ENCODE measurements around the gene PLXNA2. TPM values are rescaled to one million over a fixed set of nuclear protein-coding genes. Genes with fewer than 3 reads are reported as not detected.

The PLXNA2 gene
- total and polyA plus RNA-seq, 9 donors: 17.8 to 43.3 (median 35.1) TPM

DNA sequence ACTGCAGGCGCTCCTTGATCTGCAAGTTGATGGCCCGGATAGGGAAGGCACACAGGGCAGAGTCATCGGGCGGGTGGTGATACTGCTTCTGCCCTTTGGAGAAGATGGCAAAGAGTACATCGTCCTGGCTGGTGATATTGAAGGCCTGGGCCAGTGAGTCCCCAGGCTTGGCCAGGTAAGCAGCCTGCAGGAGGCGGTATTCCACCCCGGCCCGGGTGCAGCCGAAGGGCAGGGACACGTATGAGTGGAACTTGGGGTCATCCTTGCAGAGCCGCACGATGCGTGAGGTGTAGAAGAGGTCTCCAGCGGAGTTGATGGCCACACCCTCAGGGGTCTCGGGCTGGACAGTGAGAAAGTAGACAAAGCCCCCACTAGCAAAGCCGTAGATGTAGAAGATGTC, 27.4 kb downstream of the PLXNA2 start:
- no peaks in the 10 kb centered on the region for H3K27me3 ChIP-seq (ENCODE audit: control insufficient read depth, insufficient read depth, low read length)
- peaks cover 77% of the 10 kb centered on the region for H3K4me1 ChIP-seq (ENCODE audit: control insufficient read depth, insufficient read depth, low read length)
- H3K27ac ChIP-seq (ENCODE audit: low read length): no peak overlapping the region
- H3K36me3 ChIP-seq (ENCODE audit: control insufficient read depth, insufficient read depth, low read length): peaks cover 50% of the 10 kb centered on the region
- H3K4me3 ChIP-seq (ENCODE audit: low read length): no peak overlapping the region
- DNase-seq: no peak
- H3K9me3 ChIP-seq (replicated peaks; ENCODE audit: control insufficient read depth, low read depth, low read length): no peaks in the 10 kb centered on the region
- 95% methylated on average over 16 of the region's 16 CpGs for WGBS (ENCODE audit: insufficient coverage)

DNA sequence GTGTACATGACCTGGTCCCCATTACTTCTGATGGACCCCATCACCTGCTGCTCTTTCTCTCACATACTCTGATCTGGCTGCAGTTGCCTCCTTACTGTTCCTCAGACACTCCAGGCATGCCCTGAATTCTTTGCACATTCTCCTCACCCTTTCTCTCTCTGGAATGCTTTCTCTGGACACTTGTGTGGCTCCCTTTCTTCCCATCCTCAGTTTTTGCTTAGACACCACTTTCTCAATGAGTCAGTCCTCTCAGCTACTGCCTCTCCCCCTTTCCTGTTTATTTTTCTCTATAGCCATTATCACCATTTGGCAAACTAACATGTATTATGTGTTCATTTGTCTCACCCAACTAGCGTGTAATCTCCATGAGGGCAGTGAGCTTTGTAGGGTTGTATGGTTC, 28.1 kb downstream of the PLXNA2 start:
- peaks cover 74% of the 10 kb centered on the region for H3K4me1 ChIP-seq (ENCODE audit: control insufficient read depth, insufficient read depth, low read length)
- H3K9me3 ChIP-seq (replicated peaks; ENCODE audit: control insufficient read depth, low read depth, low read length): no peaks in the 10 kb centered on the region
- no peak for DNase-seq
- no peaks in the 10 kb centered on the region for H3K27me3 ChIP-seq (ENCODE audit: control insufficient read depth, insufficient read depth, low read length)
- peaks cover 50% of the 10 kb centered on the region for H3K36me3 ChIP-seq (ENCODE audit: control insufficient read depth, insufficient read depth, low read length)
- no peak overlapping the region for H3K27ac ChIP-seq (ENCODE audit: low read length)
- H3K4me3 ChIP-seq (ENCODE audit: low read length): no peak overlapping the region
- no CpG with 5 or more reads among the region's 1 CpG for WGBS (ENCODE audit: insufficient coverage)

DNA sequence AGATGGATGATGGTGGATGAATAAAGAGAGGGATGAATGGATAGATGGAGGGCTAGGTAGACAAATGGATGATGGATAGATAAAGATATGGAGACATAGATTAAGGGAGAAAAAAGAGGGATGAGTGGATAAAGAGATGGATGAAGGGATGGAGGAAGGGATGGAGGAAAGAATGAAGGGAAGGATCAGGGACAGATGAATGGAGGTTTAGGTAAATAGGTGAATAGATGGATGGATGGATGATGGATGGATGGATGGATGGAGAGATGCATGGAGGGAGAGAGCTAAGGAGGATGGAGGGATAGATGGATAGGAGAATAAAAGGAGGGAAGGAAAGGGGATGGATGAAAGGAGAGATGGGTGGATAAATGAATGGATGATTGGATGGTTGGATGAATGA, 28.8 kb downstream of the PLXNA2 start:
- Histone ChIP-seq H3K4me1 (ENCODE audit: control insufficient read depth, insufficient read depth, low read length) (peaks cover 67% of the 10 kb centered on the region), H3K4me3 (ENCODE audit: low read length) (no peak overlapping the region), H3K27ac (ENCODE audit: low read length) (no peak overlapping the region), H3K36me3 (ENCODE audit: control insufficient read depth, insufficient read depth, low read length) (peaks cover 50% of the 10 kb centered on the region), H3K27me3 (ENCODE audit: control insufficient read depth, insufficient read depth, low read length) (no peaks in the 10 kb centered on the region), H3K9me3 (replicated peaks; ENCODE audit: control insufficient read depth, low read depth, low read length) (no peaks in the 10 kb centered on the region)
- DNase-seq: no peak

DNA sequence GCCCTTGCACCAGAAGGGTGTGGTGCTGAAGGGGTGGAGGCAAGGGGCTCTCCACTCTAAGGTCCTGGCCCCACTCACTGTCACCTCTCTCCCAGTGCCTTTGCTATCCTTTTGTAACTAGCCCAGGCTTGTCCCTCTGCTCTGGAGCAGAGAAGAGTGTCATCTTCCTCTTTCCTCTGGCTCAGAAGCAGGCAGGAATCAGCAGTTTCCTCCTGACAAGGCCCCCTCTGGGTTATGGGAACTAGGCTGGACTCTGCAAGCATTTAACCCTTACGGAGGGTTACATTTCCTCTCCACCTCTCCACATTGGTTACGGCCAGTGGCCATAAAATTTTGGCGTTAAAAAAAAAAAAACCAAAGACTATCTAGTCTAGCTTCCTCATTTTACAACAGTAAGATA, 30.4 kb downstream of the PLXNA2 start:
- Histone ChIP-seq H3K36me3 (ENCODE audit: control insufficient read depth, insufficient read depth, low read length) (peaks cover 51% of the 10 kb centered on the region), H3K27me3 (ENCODE audit: control insufficient read depth, insufficient read depth, low read length) (no peaks in the 10 kb centered on the region), H3K27ac (ENCODE audit: low read length) (peak overlapping the region; percentile 17), H3K4me3 (ENCODE audit: low read length) (no peak overlapping the region), H3K9me3 (replicated peaks; ENCODE audit: control insufficient read depth, low read depth, low read length) (no peaks in the 10 kb centered on the region), H3K4me1 (ENCODE audit: control insufficient read depth, insufficient read depth, low read length) (peaks cover 51% of the 10 kb centered on the region)
- DNase-seq: no peak
- WGBS (ENCODE audit: insufficient coverage): no CpG with 5 or more reads among the region's 3 CpGs

DNA sequence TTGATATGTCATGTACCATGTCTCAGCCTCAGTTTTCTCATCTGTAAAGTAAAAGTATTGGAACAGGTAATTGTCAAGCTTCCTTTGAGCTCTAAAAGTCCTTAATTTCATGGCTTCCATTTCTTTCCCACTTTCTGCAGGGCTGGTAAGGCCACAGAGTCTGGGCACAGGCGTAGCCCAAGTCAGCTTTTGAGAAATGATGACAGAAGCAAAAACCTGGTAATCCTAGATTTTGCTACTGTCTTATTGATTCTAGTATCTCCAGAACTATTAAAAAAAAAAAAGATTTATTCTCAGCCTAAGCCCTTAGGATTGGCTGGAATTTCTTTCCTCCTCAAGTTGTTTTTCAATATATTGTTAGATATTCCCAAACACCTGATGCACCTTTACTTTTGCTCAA, 31.3 kb downstream of the PLXNA2 start:
- Histone ChIP-seq H3K4me1 (ENCODE audit: control insufficient read depth, insufficient read depth, low read length) (peaks cover 45% of the 10 kb centered on the region), H3K9me3 (replicated peaks; ENCODE audit: control insufficient read depth, low read depth, low read length) (no peaks in the 10 kb centered on the region), H3K36me3 (ENCODE audit: control insufficient read depth, insufficient read depth, low read length) (peaks cover 60% of the 10 kb centered on the region), H3K27ac (ENCODE audit: low read length) (no peak overlapping the region), H3K4me3 (ENCODE audit: low read length) (no peak overlapping the region), H3K27me3 (ENCODE audit: control insufficient read depth, insufficient read depth, low read length) (no peaks in the 10 kb centered on the region)
- no CpG with 5 or more reads among the region's 1 CpG for WGBS (ENCODE audit: insufficient coverage)
- no peak for DNase-seq

DNA sequence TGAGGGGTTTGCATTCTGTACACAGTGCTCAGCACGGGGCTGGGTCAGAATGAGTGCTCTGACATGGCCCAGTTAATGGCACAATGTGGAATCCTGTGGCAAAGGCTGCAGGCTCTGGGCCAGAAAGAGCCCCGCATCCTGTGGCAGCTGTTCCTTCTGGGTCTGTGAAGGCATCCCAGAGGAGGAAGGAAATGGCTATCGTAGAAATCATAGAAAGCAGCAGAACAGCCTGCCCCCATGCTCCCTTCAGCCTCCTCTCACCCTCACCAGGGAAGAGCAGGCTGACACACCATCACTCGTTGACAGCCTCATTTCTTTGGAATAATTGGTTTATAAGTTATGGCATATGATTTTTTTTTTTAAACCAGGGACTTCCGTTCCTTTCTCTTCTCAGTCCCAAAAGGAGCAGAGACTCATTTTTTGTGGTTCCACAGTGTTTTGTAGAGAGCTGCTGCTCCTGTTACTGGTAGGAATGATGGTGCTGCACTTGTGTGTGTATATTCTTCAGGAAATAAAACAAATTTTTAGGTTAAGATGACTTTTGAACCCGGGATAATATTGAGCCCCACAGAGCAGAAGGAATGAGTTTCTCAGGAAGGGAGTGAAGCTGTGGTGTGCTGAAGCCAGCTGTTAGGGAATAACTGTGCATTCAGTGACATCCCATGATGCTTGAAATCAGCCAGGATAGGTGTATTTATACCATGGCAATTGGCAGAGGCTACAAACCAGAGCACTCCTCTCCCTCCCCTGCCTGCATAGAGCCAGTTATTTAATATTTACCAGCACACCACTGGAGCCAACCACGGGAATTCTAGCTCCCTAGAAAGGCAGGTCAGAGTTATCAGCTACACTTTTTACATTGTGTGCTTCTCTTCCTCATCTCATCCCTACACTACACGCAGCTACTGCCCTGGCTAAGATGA, 32.0 kb downstream of the PLXNA2 start:
- no peaks in the 10 kb centered on the region for H3K9me3 ChIP-seq (replicated peaks; ENCODE audit: control insufficient read depth, low read depth, low read length)
- 49% methylated on average over 3 of the region's 8 CpGs for WGBS (ENCODE audit: insufficient coverage)
- H3K4me1 ChIP-seq (ENCODE audit: control insufficient read depth, insufficient read depth, low read length): peaks cover 47% of the 10 kb centered on the region
- peak overlapping the region; percentile 31 for H3K27ac ChIP-seq (ENCODE audit: low read length)
- H3K36me3 ChIP-seq (ENCODE audit: control insufficient read depth, insufficient read depth, low read length): peaks cover 61% of the 10 kb centered on the region
- peak; percentile 51 for DNase-seq
- H3K27me3 ChIP-seq (ENCODE audit: control insufficient read depth, insufficient read depth, low read length): no peaks in the 10 kb centered on the region
- no peak overlapping the region for H3K4me3 ChIP-seq (ENCODE audit: low read length)

DNA sequence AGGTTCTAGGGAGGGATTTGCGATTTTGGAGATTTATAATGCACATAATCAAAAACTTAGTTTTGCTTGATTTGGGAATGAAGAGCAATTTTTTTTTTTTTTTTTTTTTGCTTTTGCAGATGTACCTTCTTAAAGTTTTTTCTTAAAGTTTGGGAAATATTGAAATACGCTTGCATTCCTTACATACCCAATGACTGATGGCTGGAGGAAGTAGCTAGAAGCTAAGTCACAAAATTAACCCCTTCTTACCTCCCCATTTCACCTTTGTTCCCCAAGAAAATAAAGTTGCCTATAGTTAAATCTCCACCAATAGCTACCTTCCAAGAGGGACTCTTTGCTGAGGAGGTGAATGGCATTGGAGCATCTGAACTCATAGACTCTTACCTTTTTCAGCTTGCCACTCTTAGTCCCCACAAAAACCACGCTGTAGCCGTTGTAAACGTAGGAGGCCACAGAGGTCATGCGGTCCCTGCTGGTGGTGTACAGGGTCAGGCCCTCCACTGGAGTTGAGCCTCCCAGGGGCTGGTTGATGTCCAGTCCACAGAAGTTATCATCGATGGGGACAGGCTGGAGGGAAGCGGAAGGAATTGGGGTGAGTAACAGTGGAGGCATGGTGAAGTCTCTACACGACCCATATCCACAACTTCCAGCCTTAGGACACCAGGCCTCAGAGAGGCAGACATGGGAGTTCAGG, 34.1 kb downstream of the PLXNA2 start:
- no peak overlapping the region for H3K27ac ChIP-seq (ENCODE audit: low read length)

DNA sequence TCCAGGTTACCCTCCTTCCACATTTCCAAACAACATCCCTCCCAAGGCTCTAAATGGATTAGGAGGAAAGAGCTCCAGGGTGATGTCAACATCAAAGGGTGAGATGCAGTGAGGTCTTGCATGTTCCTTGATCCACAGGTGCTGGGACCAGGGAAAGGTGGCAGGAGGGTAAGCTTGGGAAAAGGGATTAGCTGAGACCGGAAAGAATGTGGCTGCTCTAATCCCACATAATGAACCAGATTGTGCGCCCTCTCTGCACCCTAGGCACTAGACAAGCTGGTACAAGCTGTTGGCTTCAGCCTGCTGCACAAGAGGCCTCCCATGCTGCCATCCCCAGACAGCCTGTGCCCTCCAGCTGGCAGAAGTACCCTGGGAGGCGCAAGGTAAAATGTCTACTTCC, 34.9 kb downstream of the PLXNA2 start:
- peaks cover 53% of the 10 kb centered on the region for H3K36me3 ChIP-seq (ENCODE audit: control insufficient read depth, insufficient read depth, low read length)
- no peak overlapping the region for H3K4me3 ChIP-seq (ENCODE audit: low read length)
- no peak for DNase-seq
- peaks cover 44% of the 10 kb centered on the region for H3K4me1 ChIP-seq (ENCODE audit: control insufficient read depth, insufficient read depth, low read length)
- H3K27me3 ChIP-seq (ENCODE audit: control insufficient read depth, insufficient read depth, low read length): no peaks in the 10 kb centered on the region
- H3K9me3 ChIP-seq (replicated peaks; ENCODE audit: control insufficient read depth, low read depth, low read length): no peaks in the 10 kb centered on the region
- 77% methylated on average over 2 of the region's 3 CpGs for WGBS (ENCODE audit: insufficient coverage)
- no peak overlapping the region for H3K27ac ChIP-seq (ENCODE audit: low read length)

More for the DNA sequence above, 34.1 kb downstream of the PLXNA2 start:
- Histone ChIP-seq H3K36me3 (ENCODE audit: control insufficient read depth, insufficient read depth, low read length) (peaks cover 52% of the 10 kb centered on the region), H3K4me1 (ENCODE audit: control insufficient read depth, insufficient read depth, low read length) (peaks cover 38% of the 10 kb centered on the region), H3K4me3 (ENCODE audit: low read length) (no peak overlapping the region), H3K9me3 (replicated peaks; ENCODE audit: control insufficient read depth, low read depth, low read length) (no peaks in the 10 kb centered on the region), H3K27me3 (ENCODE audit: control insufficient read depth, insufficient read depth, low read length) (no peaks in the 10 kb centered on the region)
- WGBS (ENCODE audit: insufficient coverage): no CpG with 5 or more reads among the region's 9 CpGs
- DNase-seq: no peak

DNA sequence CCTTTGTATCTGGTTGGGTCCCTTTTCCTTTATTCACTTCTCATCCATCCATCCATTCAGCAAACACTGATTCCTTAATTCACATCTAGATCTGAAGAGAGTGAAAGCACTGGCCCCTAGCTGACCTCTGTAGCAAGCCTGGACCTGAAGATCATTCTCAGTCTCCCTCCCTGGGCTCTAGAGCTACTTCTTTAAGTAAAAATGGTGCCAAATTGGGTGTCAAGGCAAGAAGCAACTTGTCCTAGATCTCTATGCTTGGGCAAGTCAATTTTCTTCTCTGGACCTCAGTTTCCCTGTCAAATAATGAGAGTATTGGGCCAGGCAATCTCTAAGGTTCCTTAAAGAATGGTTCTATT, 36.1 kb downstream of the PLXNA2 start:
- peaks cover 47% of the 10 kb centered on the region for H3K36me3 ChIP-seq (ENCODE audit: control insufficient read depth, insufficient read depth, low read length)
- H3K27ac ChIP-seq (ENCODE audit: low read length): no peak overlapping the region
- H3K4me3 ChIP-seq (ENCODE audit: low read length): no peak overlapping the region
- no peak for DNase-seq
- no peaks in the 10 kb centered on the region for H3K27me3 ChIP-seq (ENCODE audit: control insufficient read depth, insufficient read depth, low read length)
- peaks cover 49% of the 10 kb centered on the region for H3K4me1 ChIP-seq (ENCODE audit: control insufficient read depth, insufficient read depth, low read length)
- H3K9me3 ChIP-seq (replicated peaks; ENCODE audit: control insufficient read depth, low read depth, low read length): no peaks in the 10 kb centered on the region

DNA sequence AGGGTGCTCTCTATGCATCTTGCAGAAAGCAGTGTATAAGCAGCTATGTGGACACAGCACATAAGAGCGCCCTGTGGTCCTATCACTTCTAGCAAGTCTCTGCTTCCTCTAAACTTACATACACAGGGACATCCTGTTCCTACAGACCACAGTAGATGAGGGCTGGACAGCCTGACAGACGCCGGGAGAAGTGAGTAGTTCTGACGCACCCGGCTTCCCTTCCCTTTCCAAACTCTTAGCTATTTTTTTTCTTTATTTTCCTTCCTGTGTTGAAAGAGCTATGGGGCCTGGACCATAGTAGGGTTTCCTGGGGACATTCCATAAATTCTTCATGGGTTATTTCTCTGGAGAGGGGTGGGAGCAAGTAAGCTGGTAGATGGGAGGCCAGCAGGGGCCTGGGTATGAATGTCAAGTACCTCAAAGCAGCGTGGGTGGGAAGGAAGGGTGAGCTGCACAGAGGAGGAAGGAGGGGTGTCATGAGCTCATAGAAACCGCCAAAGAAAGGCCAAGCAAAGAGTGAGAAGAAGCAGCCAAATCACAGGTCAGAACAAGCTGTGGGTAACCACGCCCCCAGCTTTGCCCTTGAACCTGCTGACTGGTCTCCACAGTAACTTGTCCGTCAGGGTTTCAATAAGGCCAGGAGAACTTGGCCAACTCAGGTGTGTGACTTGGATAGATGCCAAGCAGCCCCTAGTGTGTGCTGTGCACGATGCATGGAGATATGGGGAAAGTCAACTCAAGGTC, 36.6 kb downstream of the PLXNA2 start:
- no peak overlapping the region for H3K4me3 ChIP-seq (ENCODE audit: low read length)
- H3K27me3 ChIP-seq (ENCODE audit: control insufficient read depth, insufficient read depth, low read length): no peaks in the 10 kb centered on the region
- no peaks in the 10 kb centered on the region for H3K9me3 ChIP-seq (replicated peaks; ENCODE audit: control insufficient read depth, low read depth, low read length)
- WGBS (ENCODE audit: insufficient coverage): 83% methylated on average over 4 of the region's 10 CpGs
- peak; percentile 64 for DNase-seq
- peaks cover 48% of the 10 kb centered on the region for H3K36me3 ChIP-seq (ENCODE audit: control insufficient read depth, insufficient read depth, low read length)
- peaks cover 53% of the 10 kb centered on the region for H3K4me1 ChIP-seq (ENCODE audit: control insufficient read depth, insufficient read depth, low read length)
- H3K27ac ChIP-seq (ENCODE audit: low read length): no peak overlapping the region

All from muscle of leg (tissue), 11 donors.